Aorta (tissue), 5 donors: ENCODE results near the gene ASCL2. TPM values are rescaled to one million over a fixed set of nuclear protein-coding genes. Genes with fewer than 3 reads are reported as not detected.

Experiments used
- ATAC-seq: fragments of 200-7000 bp; cut with Tn5 transposase; one replicate; pipeline ENCODE4 v1.9.1; 2022; ENCODE audit warnings: moderate library complexity; ENCODE audit not compliant: low FRiP score
- DNase-seq, 2 donors: peaks; one replicate each; pipeline ENCODE4 v3.0.0-alpha.2; 2020
- H3K27ac ChIP-seq, 2 donors: one replicate each; pipeline ENCODE4 v1.5.1; 2013; ENCODE audit warnings: low read length in 2 of 2, mild to moderate bottlenecking in 2 of 2, moderate library complexity in 2 of 2, control low read depth in 1 of 2, inconsistent platforms in 1 of 2, low read depth in 1 of 2
- H3K27me3 ChIP-seq, 2 donors: one replicate each; pipeline ENCODE4 v1.6.1; 2013; ENCODE audit warnings: control low read depth in 1 of 2, low read length in 1 of 2, mild to moderate bottlenecking in 1 of 2, moderate library complexity in 1 of 2; ENCODE audit not compliant: insufficient read depth in 2 of 2, control insufficient read depth in 1 of 2
- H3K36me3 ChIP-seq, 2 donors: one replicate each; pipeline ENCODE4 v1.6.1; 2013; ENCODE audit warnings: control low read depth in 1 of 2, low read length in 1 of 2, mild to moderate bottlenecking in 1 of 2; ENCODE audit not compliant: insufficient read depth in 2 of 2, control insufficient read depth in 1 of 2
- H3K4me1 ChIP-seq, 2 donors: one replicate each; pipeline ENCODE4 v1.6.1; 2013; ENCODE audit warnings: low read length in 2 of 2, control low read depth in 1 of 2, mild to moderate bottlenecking in 1 of 2, moderate library complexity in 1 of 2; ENCODE audit not compliant: insufficient read depth in 2 of 2, control insufficient read depth in 1 of 2
- H3K4me3 ChIP-seq, 2 donors: one replicate each; pipeline ENCODE4 v1.5.1; 2013; ENCODE audit warnings: low read length in 2 of 2, control low read depth in 1 of 2, mild to moderate bottlenecking in 1 of 2
- H3K9me3 ChIP-seq: one replicate; pipeline ENCODE4 v1.6.1; 2013; ENCODE audit warnings: mild to moderate bottlenecking, low read length; ENCODE audit not compliant: control insufficient read depth
- WGBS, 2 donors: extraction: QIAGEN DNeasy Blood & Tissue Kit; methylation state at CpG; one replicate each; pipeline ENCODE4 v1.1.7; 2013; 5-methylcytosine and 5-hydroxymethylcytosine counted together
- intact Hi-C, 2 donors: fragments of 100-400 bp; cut with DNase I; formaldehyde crosslinking; loops; one replicate each; pipeline versions ENCODE4 v1.14.2 to v1.15.0; 2022
- polyA plus RNA-seq, 2 donors: library from polyadenylated mRNA; stranded (reverse); fragments of 200-250 nt; gene quantifications; one replicate each; pipeline ENCODE4 v1.2.3, GENCODE V29; 2013
- total RNA-seq, 2 donors: library from RNA; stranded (reverse); fragmentation: NEBNext Ultra II Directional; extraction: Animal tissue kit (Norgen Biotek cat#: 25700); gene quantifications; one replicate each; pipeline ENCODE4 v1.2.1, GENCODE V29; 2021
- donor health status: healthy with polysubstance abuse.
- donor health status: Bipolar disorder and iron deficiency.
- donor health status: DM: no; HTN: no; CAD: no.
- donor health status: DM: no; HTN: no; CAD: no.
- donor health status: DM: yes; HTN: yes; CAD: no.

ASCL2 gene
- total and polyA plus RNA-seq, 4 donors: 0.62 to 1.4 TPM; not detected in 2

- no peaks in the 10 kb centered on the region for H3K27me3 ChIP-seq
- intact Hi-C loops: no loop called here
- ATAC-seq (no peak), DNase-seq (no peak)
- no peaks in the 10 kb centered on the region for H3K9me3 ChIP-seq
- no peak overlapping the region for H3K4me3 ChIP-seq
- no peaks in the 10 kb centered on the region for H3K4me1 ChIP-seq
- no peaks in the 10 kb centered on the region for H3K36me3 ChIP-seq
- WGBS, 2 donors: 73 to 78% methylated on average over 8 of the region's 8 CpGs
- no peak overlapping the region for H3K27ac ChIP-seq
These were observed 19.9 kb downstream of the ASCL2 start for GRCh38 chr11:2250485-2250884.

- no peaks in the 10 kb centered on the region for H3K36me3 ChIP-seq
- 82 to 87% methylated on average over 9 of the region's 9 CpGs for WGBS, 2 donors
- DNase-seq (no peak), ATAC-seq (no peak)
- intact Hi-C loops: no loop called here
- H3K27ac ChIP-seq: no peak overlapping the region
- no peak overlapping the region for H3K4me3 ChIP-seq
- no peaks in the 10 kb centered on the region for H3K9me3 ChIP-seq
- no peaks in the 10 kb centered on the region for H3K27me3 ChIP-seq
- H3K4me1 ChIP-seq: no peaks in the 10 kb centered on the region
These were observed 20.3 kb downstream of the ASCL2 start for GRCh38 chr11:2250041-2250440.

- Histone ChIP-seq H3K9me3 (no peaks in the 10 kb centered on the region), H3K27me3 (no peaks in the 10 kb centered on the region), H3K4me1 (no peaks in the 10 kb centered on the region), H3K4me3 (no peak overlapping the region), H3K27ac (no peak overlapping the region), H3K36me3 (no peaks in the 10 kb centered on the region)
- DNase-seq (no peak), ATAC-seq (no peak)
- intact Hi-C loops: no loop called here
- WGBS, 2 donors: 80 to 81% methylated on average over 18 to 20 of the region's 20 CpGs
These were observed 21.0 kb downstream of the ASCL2 start for GRCh38 chr11:2249189-2249916.

GRCh38 chr11:2248762-2249161 is 21.6 kb downstream of the ASCL2 start:
- H3K4me1 ChIP-seq: no peaks in the 10 kb centered on the region
- H3K4me3 ChIP-seq: no peak overlapping the region
- 92 to 94% methylated on average over 7 of the region's 7 CpGs for WGBS, 2 donors
- no peaks in the 10 kb centered on the region for H3K9me3 ChIP-seq
- no peak overlapping the region for H3K27ac ChIP-seq
- no peaks in the 10 kb centered on the region for H3K27me3 ChIP-seq
- no peaks in the 10 kb centered on the region for H3K36me3 ChIP-seq
- intact Hi-C loops: no loop called here
- peak in 1 of 2 donors; percentile 21 for DNase-seq
- no peak for ATAC-seq

- H3K4me1 ChIP-seq: no peaks in the 10 kb centered on the region
- ATAC-seq: no peak
- H3K36me3 ChIP-seq: no peaks in the 10 kb centered on the region
- intact Hi-C loops: no loop called here
- no peaks in the 10 kb centered on the region for H3K9me3 ChIP-seq
- H3K27ac ChIP-seq: no peak overlapping the region
- no peak overlapping the region for H3K4me3 ChIP-seq
- 88% methylated on average over 11 of the region's 11 CpGs for WGBS, 2 donors
- no peaks in the 10 kb centered on the region for H3K27me3 ChIP-seq
- DNase-seq: peak; percentile 26 to 61
These were observed 22.1 kb downstream of the ASCL2 start for GRCh38 chr11:2248242-2248641.

GRCh38 chr11:2247496-2247895 is 22.9 kb downstream of the ASCL2 start:
- Histone ChIP-seq H3K9me3 (no peaks in the 10 kb centered on the region), H3K4me1 (no peaks in the 10 kb centered on the region), H3K27ac (no peak overlapping the region), H3K27me3 (no peaks in the 10 kb centered on the region), H3K4me3 (no peak overlapping the region), H3K36me3 (no peaks in the 10 kb centered on the region)
- intact Hi-C loops: no loop called here
- no peak for DNase-seq
- 78 to 81% methylated on average over 7 of the region's 7 CpGs for WGBS, 2 donors
- no peak for ATAC-seq

GRCh38 chr11:2240834-2241233 is 29.6 kb downstream of the ASCL2 start:
- no peak for DNase-seq
- intact Hi-C loops: no loop called here
- no peak overlapping the region for H3K27ac ChIP-seq
- no peak for ATAC-seq
- H3K4me3 ChIP-seq: no peak overlapping the region
- no peaks in the 10 kb centered on the region for H3K4me1 ChIP-seq
- no peaks in the 10 kb centered on the region for H3K9me3 ChIP-seq
- H3K36me3 ChIP-seq: no peaks in the 10 kb centered on the region
- no peaks in the 10 kb centered on the region for H3K27me3 ChIP-seq
- 69 to 73% methylated on average over 3 of the region's 3 CpGs for WGBS, 2 donors

GRCh38 chr11:2237457-2238238 is 32.7 kb downstream of the ASCL2 start:
- no peak overlapping the region for H3K4me3 ChIP-seq
- no peaks in the 10 kb centered on the region for H3K9me3 ChIP-seq
- no peaks in the 10 kb centered on the region for H3K36me3 ChIP-seq
- WGBS, 2 donors: 87 to 89% methylated on average over 22 of the region's 22 CpGs
- ATAC-seq (no peak), DNase-seq (no peak)
- intact Hi-C loops: no loop called here
- H3K27me3 ChIP-seq: no peaks in the 10 kb centered on the region
- no peaks in the 10 kb centered on the region for H3K4me1 ChIP-seq
- H3K27ac ChIP-seq: no peak overlapping the region
